GM18861 (cell line): ENCODE results near the gene SYCE1L.

ENCODE experiments used
- ATAC-seq: cut with Tn5 transposase; IDR thresholded peaks from one replicate; pipeline ENCODE4 v1.9.1; 2021; ENCODE audit not compliant: unreplicated experiment

SYCE1L gene

DNA sequence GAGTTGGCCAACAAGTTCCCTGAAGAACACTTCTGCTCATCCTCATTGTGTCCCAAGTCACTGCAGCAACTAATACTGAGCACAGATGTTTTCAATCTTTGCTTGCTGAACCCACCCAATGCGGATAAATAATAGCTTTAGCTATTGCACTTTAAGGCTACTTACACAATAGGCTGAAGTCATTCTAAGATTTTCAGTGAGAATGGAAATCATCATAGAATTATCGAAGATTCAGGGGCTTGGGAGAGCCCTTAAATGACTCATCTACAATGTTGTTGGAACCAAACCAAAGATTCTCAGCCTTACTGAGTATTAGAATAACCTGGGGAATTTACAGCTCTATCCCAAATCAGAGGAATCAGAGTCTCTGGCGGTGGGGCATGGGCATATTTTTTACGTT is 51.2 kb downstream of the SYCE1L start:
- no peak for ATAC-seq
